Femur (tissue), 1 donor: ENCODE measurements around the gene DNPEP.
"Not testable (repeated sequence)": the region's sequence is repeated elsewhere in the genome, so short reads cannot be mapped to it uniquely, and the experiment has no call there.

Source experiments
- DNase-seq: peaks from one replicate; pipeline ENCODE4 v3.0.0-alpha.2; 2017

Gene DNPEP

DNA sequence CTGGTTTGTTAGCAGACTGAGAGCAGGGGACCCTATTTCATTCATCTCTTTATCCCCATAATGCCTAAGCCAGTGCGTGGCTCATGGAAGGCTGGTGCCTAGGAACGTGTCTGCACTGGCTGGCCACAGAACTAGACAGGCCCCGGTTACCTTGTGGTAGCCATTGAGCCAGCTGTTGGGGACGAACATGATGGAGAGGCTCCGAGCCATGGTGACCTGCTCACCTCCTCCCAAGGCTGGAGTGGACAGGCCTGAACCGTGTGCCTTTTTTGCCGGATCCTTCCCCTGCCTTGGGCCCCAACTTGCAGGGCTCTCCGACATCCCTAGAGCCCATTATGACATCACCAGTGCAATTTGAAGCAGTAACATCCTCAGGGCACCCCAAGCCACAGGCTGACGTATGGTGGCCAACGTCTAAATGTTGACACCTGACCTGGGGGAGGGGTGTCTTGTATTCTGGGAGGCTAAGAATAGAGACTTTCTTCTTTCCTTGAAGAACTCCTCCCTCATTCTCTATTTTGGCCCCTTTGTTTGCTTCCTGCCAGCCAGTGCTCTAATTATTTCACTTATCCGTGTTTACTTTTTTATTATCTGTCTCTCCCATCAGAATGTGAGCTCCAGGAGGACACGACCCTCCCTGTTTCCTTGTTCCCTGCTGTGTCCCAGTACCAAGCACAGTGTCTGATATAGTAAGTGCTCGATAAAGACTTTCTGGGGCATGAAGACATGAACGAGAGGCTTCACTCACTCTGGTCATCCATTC, 12.2 kb upstream of the DNPEP start:
- no peak for DNase-seq

DNA sequence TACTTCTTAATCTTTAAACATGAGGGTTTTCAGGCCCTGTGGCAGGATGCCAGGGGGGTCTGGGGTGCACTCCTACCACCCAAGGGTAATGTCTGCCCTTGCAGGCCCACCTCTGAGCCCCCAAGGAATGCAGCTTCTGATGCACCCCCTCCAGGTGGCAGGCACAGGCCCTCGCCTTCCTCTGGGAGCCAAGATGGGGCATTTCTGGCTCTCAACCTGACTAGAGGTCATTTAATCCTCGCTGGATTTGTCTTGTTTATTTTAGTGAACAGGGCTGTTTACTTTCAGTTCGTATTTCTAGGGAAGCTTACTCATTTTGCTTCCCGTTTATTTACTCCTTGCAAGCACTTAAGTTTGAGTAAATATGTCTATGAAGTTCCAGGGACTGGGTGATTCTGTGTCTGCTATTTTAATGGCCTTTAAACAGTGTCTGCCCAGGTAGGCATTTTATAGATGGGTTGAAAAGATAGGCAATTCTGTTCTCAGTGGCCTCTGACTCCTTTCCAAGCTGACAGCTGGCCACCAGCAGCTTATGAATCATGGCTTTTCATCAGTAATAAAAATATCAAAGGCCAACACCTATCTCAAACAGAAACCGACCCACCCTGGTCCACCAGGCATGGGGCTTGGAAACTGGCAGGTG, 11.1 kb upstream of the DNPEP start:
- DNase-seq = no peak

DNA sequence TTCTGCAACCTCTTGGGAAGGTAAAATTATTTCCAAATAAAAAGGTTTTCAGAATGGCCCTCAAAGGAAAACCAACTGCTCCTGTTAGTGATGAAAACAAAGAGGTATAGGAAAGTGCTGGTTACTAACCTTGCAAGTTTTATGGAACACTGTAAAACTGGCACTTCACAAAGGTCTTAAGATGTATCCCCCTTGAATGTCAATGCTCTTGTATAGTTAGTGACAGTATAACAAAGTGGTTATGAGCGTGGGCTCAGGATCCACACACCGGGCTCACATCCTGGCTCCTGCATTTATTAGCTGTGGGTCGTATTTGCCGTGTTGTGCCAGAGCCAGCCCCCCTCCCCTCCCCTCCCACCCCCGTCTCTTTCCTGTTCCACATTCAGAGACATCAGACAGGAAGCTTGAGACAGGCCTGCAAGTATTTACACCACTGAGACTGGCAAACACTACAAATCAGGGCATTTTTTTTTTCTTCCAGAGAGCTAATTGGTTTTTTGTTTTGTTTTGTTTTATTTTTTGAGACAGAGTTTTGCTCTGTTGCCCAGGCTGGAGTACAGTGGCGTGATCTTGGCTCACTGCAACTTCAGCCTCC, 9.2 kb upstream of the DNPEP start:
- no peak for DNase-seq

GRCh38 chr2:219395609-219396008, 7.9 kb upstream of the DNPEP start:
- DNase-seq = no peak

- DNase-seq = not testable (repeated sequence)
Observed at GRCh38 chr2:219395056-219395455, 7.3 kb upstream of the DNPEP start.

- no peak for DNase-seq
Observed at GRCh38 chr2:219392754-219393153, 5.0 kb upstream of the DNPEP start.

DNA sequence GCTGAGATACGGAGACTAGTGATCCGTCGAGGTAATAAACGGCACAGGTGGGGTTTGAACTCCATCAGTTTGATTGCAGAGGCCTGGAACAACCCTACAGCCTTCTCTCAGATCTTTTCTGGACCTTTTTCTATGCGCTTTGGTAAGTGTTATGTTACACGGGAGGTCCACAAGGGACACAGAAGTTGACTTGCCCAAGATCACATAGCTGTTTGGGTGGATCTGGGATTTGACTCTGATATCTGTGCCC, 1.1 kb upstream of the DNPEP start:
- no peak for DNase-seq

DNA sequence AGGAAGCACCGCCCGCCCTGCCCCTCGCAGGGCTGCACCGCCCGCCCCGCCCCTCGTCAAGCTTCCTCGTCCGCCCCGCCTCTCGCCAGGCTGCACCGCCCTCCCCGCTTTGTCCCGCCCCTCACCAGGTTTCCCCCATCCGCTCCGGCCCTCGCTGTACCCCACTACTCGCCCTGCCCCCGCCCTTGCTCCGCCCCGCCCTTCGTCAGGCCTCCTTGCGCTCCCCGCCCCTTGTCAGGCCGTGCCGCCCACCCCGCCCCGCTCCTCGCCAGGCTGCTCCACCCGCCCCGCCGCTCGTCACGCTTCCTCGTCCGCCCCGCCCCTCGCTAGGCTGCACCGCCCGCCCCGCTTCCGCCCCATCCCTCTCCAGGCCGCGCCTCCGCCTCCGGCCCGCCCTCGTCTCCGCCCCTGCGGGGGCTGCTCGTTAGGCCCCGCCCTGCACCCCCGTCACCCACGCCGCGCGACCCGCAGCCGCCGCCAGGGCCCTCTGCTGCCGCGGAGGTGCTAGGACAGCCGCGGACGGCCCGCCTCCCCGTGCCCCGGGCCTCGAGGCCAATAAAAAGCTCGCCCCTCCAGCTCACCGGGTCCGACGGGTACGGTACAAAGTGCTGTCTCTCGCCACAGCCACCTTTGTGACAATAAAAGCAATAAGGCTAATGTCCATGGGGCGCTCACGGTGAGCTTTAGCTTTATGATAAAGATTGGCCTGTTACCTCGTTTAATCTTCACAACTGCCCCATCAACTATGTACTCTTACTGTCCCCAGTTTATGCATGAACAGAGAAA, 602 bp upstream of the DNPEP start:
- peak; percentile 99 for DNase-seq

GRCh38 chr2:219386532-219387280, 1.0 kb downstream of the DNPEP start:
- DNase-seq = no peak

GRCh38 chr2:219385958-219386520, 1.7 kb downstream of the DNPEP start:
- no peak for DNase-seq

GRCh38 chr2:219384859-219385258, 2.9 kb downstream of the DNPEP start:
- no peak for DNase-seq

GRCh38 chr2:219384083-219384713, 3.5 kb downstream of the DNPEP start:
- DNase-seq = no peak

DNA sequence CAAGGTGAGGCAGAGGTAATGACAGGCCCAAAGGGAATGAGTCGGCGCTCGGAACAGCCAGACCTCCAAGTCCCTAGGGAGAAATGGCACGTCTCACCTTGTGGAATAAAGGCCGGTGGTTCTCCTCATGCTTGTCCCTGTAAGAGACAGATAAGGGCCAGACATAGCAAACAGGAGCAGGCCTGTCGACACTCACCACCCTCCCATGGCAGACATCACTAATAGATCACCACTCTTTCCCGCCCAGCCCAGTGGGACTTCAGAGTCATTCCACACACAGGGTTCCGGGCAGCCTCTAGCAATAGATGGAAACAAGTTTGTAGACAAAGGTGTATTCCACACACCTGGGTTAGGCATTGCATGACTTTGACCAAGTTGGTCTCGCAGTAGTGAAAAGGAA, 6.3 kb downstream of the DNPEP start:
- DNase-seq = no peak

- DNase-seq = no peak
Observed at GRCh38 chr2:219380926-219381325, 6.8 kb downstream of the DNPEP start.

GRCh38 chr2:219378163-219378851, 9.4 kb downstream of the DNPEP start:
- DNase-seq = no peak

DNA sequence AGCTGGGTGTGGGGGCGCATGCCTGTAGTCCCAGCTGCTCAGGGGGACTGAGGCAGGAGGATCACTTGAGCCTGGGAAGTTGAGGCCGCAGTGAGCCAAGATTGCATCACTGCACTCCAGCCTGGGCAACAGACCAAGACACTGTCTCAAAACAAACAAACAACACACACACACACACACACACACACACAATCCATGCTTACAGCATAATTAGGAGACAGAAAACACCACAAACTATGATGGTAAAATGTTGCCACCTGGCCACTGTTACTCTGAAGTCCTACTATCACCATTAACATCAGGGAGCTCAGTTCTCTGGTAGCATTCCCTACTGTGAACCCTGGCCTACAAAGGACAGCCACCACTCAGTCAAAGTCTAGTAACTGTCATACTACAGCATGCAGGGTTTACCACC, 18.3 kb downstream of the DNPEP start:
- DNase-seq = peak; percentile 47

- DNase-seq = no peak
Observed at GRCh38 chr2:219368690-219369191, 19.0 kb downstream of the DNPEP start.

- DNase-seq = peak; percentile 77
Observed at GRCh38 chr2:219362524-219363164, 25.1 kb downstream of the DNPEP start.

GRCh38 chr2:219362072-219362471, 25.6 kb downstream of the DNPEP start:
- DNase-seq = no peak

DNA sequence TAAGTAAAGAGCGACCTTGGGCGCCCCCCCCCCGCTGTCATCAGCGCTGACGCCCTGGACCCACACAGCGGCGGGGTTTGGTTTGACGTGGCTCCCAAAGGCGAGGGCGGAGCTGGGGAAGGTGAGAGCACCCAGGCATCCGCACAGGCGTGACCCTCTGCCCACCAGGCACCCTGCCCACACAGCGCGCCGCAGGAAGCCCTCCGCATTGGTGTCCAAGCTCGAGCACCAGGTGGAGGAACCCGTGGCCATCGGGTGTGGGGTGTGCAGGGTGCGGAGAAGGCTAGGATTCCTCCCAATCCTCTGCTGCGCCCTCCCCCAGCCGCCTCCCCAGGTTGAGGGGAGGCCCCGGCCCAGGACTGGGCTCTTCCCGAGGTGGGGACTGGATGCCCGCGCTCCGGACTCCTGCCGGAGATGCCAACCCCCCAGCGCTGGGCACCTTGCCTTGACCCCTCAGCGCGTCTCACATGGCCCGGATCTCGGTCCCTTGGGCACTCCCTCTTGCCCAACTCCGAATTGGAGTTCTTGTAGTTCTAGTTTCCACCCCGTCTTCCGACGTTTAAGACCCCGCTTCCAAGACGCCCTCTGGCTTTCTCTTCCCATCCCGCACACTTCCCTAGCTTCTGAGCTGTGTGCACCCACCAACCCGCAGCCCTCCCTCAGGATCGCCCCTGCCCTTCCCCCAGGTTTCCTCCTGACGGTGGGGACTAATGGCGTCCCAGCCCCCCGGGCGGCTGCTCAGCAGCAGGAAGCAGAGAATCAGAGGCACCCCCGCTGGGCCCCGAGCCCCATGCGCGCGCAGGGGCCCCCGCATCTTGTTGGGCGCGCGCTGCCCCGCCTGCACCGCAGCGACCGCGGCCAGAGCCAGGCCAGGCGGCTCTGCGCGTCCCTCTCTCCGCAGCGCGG, 29.3 kb downstream of the DNPEP start:
- no peak for DNase-seq
